HUDEP-2 (cell line): ENCODE measurements around the gene AQP5.

Experiments
- DNase-seq, 76 experiments: peaks; one replicate each; lab custom pipeline; 2025; ENCODE audit not compliant: unreplicated experiment in 76 of 76; lab: John Stamatoyannopoulos, UW

Gene AQP5

GRCh38 chr12:50006754-50007442 is 45.2 kb downstream of the AQP5 start:
- no peak for DNase-seq

DNA sequence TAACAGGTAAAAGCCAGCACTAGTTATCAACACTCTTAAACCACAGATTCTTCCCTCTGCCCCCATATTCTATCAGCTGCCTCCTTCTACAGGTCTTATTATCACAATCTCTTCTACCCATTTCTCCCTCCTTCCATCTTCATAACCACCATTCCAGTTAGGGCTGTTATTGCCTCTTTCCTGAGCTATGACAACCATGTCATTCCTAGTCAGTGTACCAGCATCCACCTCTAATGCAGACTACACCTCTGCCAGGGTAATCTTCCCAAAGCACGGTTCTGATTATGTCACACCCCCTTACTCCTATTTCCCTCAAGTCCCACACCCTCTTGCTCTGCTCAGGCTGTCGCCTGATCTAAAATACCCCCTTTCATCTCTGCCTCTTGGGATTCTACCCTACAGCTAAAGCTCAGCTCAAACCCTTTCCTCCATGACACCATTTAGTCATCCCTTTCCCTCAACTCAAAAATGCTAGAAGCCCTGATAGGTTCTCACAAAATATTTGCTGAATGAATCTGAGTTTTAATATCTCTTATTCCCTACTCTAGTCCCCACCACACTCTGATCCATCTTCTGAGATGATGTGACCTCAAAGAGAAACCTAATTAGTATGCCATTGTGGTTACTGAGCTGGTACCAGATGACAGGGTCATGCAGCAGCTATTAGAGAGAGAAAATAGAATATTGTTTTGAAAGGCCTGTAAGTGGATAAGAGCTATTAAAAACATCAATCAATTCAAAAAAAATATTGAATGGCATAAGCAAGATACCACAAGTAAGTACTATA is 51.9 kb downstream of the AQP5 start:
- no peak for DNase-seq

DNA sequence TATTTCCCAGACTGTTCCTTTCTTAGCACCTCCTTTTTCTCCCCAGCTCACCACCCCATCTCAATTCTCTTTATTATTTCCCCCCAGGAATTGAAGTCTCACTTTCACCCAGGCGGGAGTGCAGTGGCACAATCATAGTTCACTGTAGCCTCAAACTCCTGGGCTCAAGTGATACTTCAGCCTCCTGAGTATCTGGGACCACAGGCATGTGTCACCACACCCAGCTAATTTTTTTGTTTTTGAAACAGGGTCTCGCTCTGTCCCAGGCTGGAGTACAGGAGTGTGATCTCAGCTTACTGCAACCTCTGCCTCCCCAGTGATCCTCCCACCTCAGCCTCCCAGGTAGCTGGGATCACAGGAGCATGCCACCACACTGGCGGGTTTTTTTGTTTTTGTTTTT is 52.7 kb downstream of the AQP5 start:
- DNase-seq: no peak
